SK-N-SH (cell line): ENCODE results near the gene ST6GALNAC5. TPM values are rescaled to one million over a fixed set of nuclear protein-coding genes. Genes with fewer than 3 reads are reported as not detected.

Experiments used
- CTCF ChIA-PET: fragments of 300-600, 350-600 bp; formaldehyde crosslinking; extraction: SDS; loops from one replicate; lab custom pipeline; 2021; lab: Yijun Ruan, JAX
- POLR2A ChIA-PET: fragments of 350-600 bp; sonication (Branson Sonifier 250); formaldehyde crosslinking; extraction: SDS; loops from one replicate; lab custom pipeline; 2020; ENCODE audit warnings: antibody characterized with exemption, inconsistent platforms; lab: Yijun Ruan, JAX
- DNase-seq: peaks from one replicate; pipeline ENCODE4 v3.0.0; 2012
- H2AFZ ChIP-seq: fragments of 200-600 bp; sonication (generic); 2 replicates; pipeline ENCODE4 v1.8.1; 2016; ENCODE audit warnings: antibody characterized with exemption, mild to moderate bottlenecking, low read depth
- H3F3A ChIP-seq: fragments of 200-600 bp; sonication (generic); replicated peaks from 2 replicates; pipeline ENCODE3; 2016; ENCODE audit warnings: antibody characterized with exemption, mild to moderate bottlenecking; ENCODE audit not compliant: insufficient read depth
- H3K27ac ChIP-seq, 2 experiments: fragments of 200-500 bp in 1 of 2; fragments of 200-600 bp in 1 of 2; sonication (Bioruptor generic) in 1 of 2; sonication (generic), shearing (Covaris generic) in 1 of 2; 2 replicates each; pipeline versions ENCODE4 v1.5.1 to v1.6.1; 2014 to 2016; ENCODE audit warnings: low read depth in 2 of 2, inconsistent platforms in 1 of 2, low read length in 1 of 2, mild to moderate bottlenecking in 1 of 2, mixed read lengths in 1 of 2
- H3K27me3 ChIP-seq: fragments of 200-600 bp; sonication (generic), shearing (Covaris generic); 2 replicates; pipeline ENCODE4 v1.6.1; 2016; ENCODE audit warnings: mixed run types; ENCODE audit not compliant: insufficient read depth
- H3K36me3 ChIP-seq, 2 experiments: fragments of 200-500 bp in 1 of 2; fragments of 200-600 bp in 1 of 2; sonication (Bioruptor generic) in 1 of 2; sonication (generic) in 1 of 2; replicated peaks in 1 of 2; 2 replicates each; pipeline versions ENCODE3 to v1.5.1; 2014 to 2016; ENCODE audit warnings: low read length in 1 of 2, mild to moderate bottlenecking in 1 of 2; ENCODE audit not compliant: insufficient read depth in 2 of 2, control insufficient read depth in 1 of 2
- H3K4me1 ChIP-seq, 2 experiments: fragments of 200-500 bp in 1 of 2; fragments of 200-600 bp in 1 of 2; sonication (Bioruptor generic) in 1 of 2; sonication (generic), shearing (Covaris generic) in 1 of 2; 2 replicates each; pipeline versions ENCODE4 v1.5.1 to v1.6.1; 2014 to 2016; ENCODE audit warnings: low read depth in 1 of 2, low read length in 1 of 2, mixed run types in 1 of 2; ENCODE audit not compliant: insufficient read depth in 2 of 2, control insufficient read depth in 1 of 2
- H3K4me2 ChIP-seq: fragments of 200-600 bp; sonication (generic), shearing (Covaris generic); 2 replicates; pipeline ENCODE4 v1.6.1; 2017; ENCODE audit warnings: mixed run types
- H3K4me3 ChIP-seq, 2 experiments: fragments of 200-500 bp in 1 of 2; fragments of 200-600 bp in 1 of 2; sonication (Bioruptor generic) in 1 of 2; sonication (generic), shearing (Covaris generic) in 1 of 2; 2 replicates each; pipeline versions ENCODE4 v1.5.1 to v1.8.1; 2014 to 2016; ENCODE audit warnings: low read depth in 2 of 2, inconsistent platforms in 1 of 2, low read length in 1 of 2, mild to moderate bottlenecking in 1 of 2, mixed read lengths in 1 of 2, moderate library complexity in 1 of 2
- H3K79me2 ChIP-seq: fragments of 200-600 bp; sonication (generic); 2 replicates; pipeline ENCODE4 v1.8.1; 2017; ENCODE audit warnings: mild to moderate bottlenecking; ENCODE audit not compliant: insufficient read depth
- H3K9ac ChIP-seq: fragments of 200-600 bp; sonication (generic); 2 replicates; pipeline ENCODE4 v1.6.1; 2017; ENCODE audit warnings: mixed run types
- H3K9me2 ChIP-seq: fragments of 200-600 bp; sonication (generic); 2 replicates; pipeline ENCODE4 v1.6.1; 2017; ENCODE audit warnings: mixed run types
- H3K9me3 ChIP-seq: fragments of 200-600 bp; sonication (generic); 2 replicates; pipeline ENCODE4 v1.6.1; 2017; ENCODE audit warnings: mixed run types, mild to moderate bottlenecking, moderate library complexity
- H4K20me1 ChIP-seq: fragments of 200-600 bp; sonication (generic); 2 replicates; pipeline ENCODE4 v1.6.1; 2017; ENCODE audit warnings: mild to moderate bottlenecking, mixed run types; ENCODE audit not compliant: insufficient read depth
- CHD2 ChIP-seq: fragments of 150-350 bp; IDR thresholded peaks from 2 replicates; pipeline ENCODE4 v1.6.1; 2018; ENCODE audit warnings: low read length; ENCODE audit not compliant: partially characterized antibody
- CTCF ChIP-seq: fragments of 200-600 bp; sonication (generic); IDR thresholded peaks from 2 replicates; pipeline ENCODE4 v1.6.1; 2017; ENCODE audit warnings: antibody characterized with exemption, mild to moderate bottlenecking, moderate library complexity
- ELF1 ChIP-seq: IDR thresholded peaks from 2 replicates; pipeline ENCODE4 v1.4.0; 2012
- FOSL2 ChIP-seq: IDR thresholded peaks from 2 replicates; pipeline ENCODE4 v1.4.0; 2012; ENCODE audit warnings: low read depth, mild to moderate bottlenecking, moderate library complexity, borderline replicate concordance
- GABPA ChIP-seq: IDR thresholded peaks from 2 replicates; pipeline ENCODE4 v1.4.0; 2012; ENCODE audit warnings: low read depth, mild to moderate bottlenecking
- IRF3 ChIP-seq: fragments of 150-350 bp; IDR thresholded peaks from 2 replicates; pipeline ENCODE4 v1.6.1; 2016; ENCODE audit warnings: mild to moderate bottlenecking, low read depth, low read length
- JUND ChIP-seq: IDR thresholded peaks from 2 replicates; pipeline ENCODE4 v1.4.0; 2012
- MXI1 ChIP-seq: IDR thresholded peaks from 2 replicates; pipeline ENCODE4 v1.6.1; 2012; ENCODE audit warnings: mild to moderate bottlenecking, low read depth, low read length, improper control_type of control experiment
- NFIC ChIP-seq: IDR thresholded peaks from 2 replicates; pipeline ENCODE4 v1.4.0; 2012; ENCODE audit warnings: borderline replicate concordance
- NRF1 ChIP-seq: IDR thresholded peaks from 2 replicates; pipeline ENCODE4 v1.6.1; 2012; ENCODE audit warnings: low read depth, mild to moderate bottlenecking, low read length
- PBX3 ChIP-seq: IDR thresholded peaks from 2 replicates; pipeline ENCODE4; 2012
- POLR2AphosphoS5 ChIP-seq: IDR thresholded peaks from 2 replicates; pipeline ENCODE4 v1.6.1; 2012; ENCODE audit warnings: low read depth, low read length
- RAD21 ChIP-seq: IDR thresholded peaks from 2 replicates; pipeline ENCODE4 v1.6.1; 2012; ENCODE audit warnings: mild to moderate bottlenecking, low read length
- RCOR1 ChIP-seq: fragments of 150-350 bp; IDR thresholded peaks from 2 replicates; pipeline ENCODE4 v1.6.1; 2017; ENCODE audit warnings: antibody characterized with exemption, low read length
- REST ChIP-seq: IDR thresholded peaks from 2 replicates; pipeline ENCODE4 v1.6.1; 2012; ENCODE audit warnings: mild to moderate bottlenecking, low read depth, low read length, moderate library complexity
- RFX5 ChIP-seq: IDR thresholded peaks from 2 replicates; pipeline ENCODE4 v1.6.1; 2012; ENCODE audit warnings: mild to moderate bottlenecking, improper control_type of control experiment, low read length
- SIN3A ChIP-seq: IDR thresholded peaks from 2 replicates; pipeline ENCODE4 v1.6.1; 2012; ENCODE audit warnings: low read depth, mild to moderate bottlenecking, low read length, moderate library complexity, borderline replicate concordance
- TAF1 ChIP-seq: IDR thresholded peaks from 2 replicates; pipeline ENCODE4 v1.6.1; 2012; ENCODE audit warnings: low read depth, mild to moderate bottlenecking, low read length, moderate library complexity, borderline replicate concordance
- TCF12 ChIP-seq: IDR thresholded peaks from 2 replicates; pipeline ENCODE4 v1.4.0; 2012
- TEAD4 ChIP-seq: IDR thresholded peaks from 2 replicates; pipeline ENCODE4 v1.4.0; 2012; ENCODE audit warnings: mild to moderate bottlenecking, borderline replicate concordance; ENCODE audit not compliant: insufficient read depth
- ZBTB33 ChIP-seq: IDR thresholded peaks from 2 replicates; pipeline ENCODE4 v1.4.0; 2012; ENCODE audit warnings: low read depth, borderline replicate concordance
- WGBS: methylation state at CpG from one replicate; pipeline ENCODE4 v1.1.6; 2017; ENCODE audit warnings: low lambda C conversion rate; 5-methylcytosine and 5-hydroxymethylcytosine counted together
- polyA plus RNA-seq, 3 experiments: library from polyadenylated mRNA; depleted of rRNA; stranded (reverse); fragments of >200 nt; gene quantifications; 2 replicates each; pipeline ENCODE4 v1.2.3, GENCODE V29; 2012

Gene ST6GALNAC5
- polyA plus RNA-seq, 1 of the 3 experiments (the other 2 are of a cell fraction) = 10.6 TPM

GRCh38 chr1:77026640-77027039, 159.4 kb downstream of the ST6GALNAC5 start:
- Histone ChIP-seq H3K4me2 (no peak overlapping the region), H3K27me3 (no peaks in the 10 kb centered on the region), H3K9me3 (no peaks in the 10 kb centered on the region)
- DNase-seq = no peak
- TF ChIP-seq REST (no peak), MXI1 (no peak), IRF3 (no peak), NRF1 (no peak), ELF1 (no peak), SIN3A (no peak), RFX5 (no peak), TAF1 (no peak), TCF12 (no peak)
- TF ChIP-seq, all 33 proteins: peak for 0
- 100% methylated on average over 1 of the region's 1 CpG for WGBS
- CTCF ChIA-PET = no interaction called here
- H3K4me1 ChIP-seq = no peaks in the 10 kb centered on the region
- H3K9me2 ChIP-seq = no peaks in the 10 kb centered on the region
- H3K27ac ChIP-seq = no peak overlapping the region
- no peaks in the 10 kb centered on the region for H3K79me2 ChIP-seq
- no peak overlapping the region for H3K9ac ChIP-seq
- no peaks in the 10 kb centered on the region for H4K20me1 ChIP-seq
- no peaks in the 10 kb centered on the region for H3K36me3 ChIP-seq
- POLR2A ChIA-PET = no interaction called here
- H3K4me3 ChIP-seq = no peak overlapping the region
- H2AFZ ChIP-seq = no peak overlapping the region
- no peaks in the 10 kb centered on the region for H3F3A ChIP-seq

- ChIA-PET CTCF (no interaction called here), POLR2A (no interaction called here)
- no peak for DNase-seq
- Histone ChIP-seq H3K27me3 (no peaks in the 10 kb centered on the region), H3K9me2 (no peaks in the 10 kb centered on the region), H4K20me1 (no peaks in the 10 kb centered on the region), H3K9me3 (no peaks in the 10 kb centered on the region), H2AFZ (no peak overlapping the region), H3K27ac (no peak overlapping the region), H3K36me3 (no peaks in the 10 kb centered on the region), H3K79me2 (no peaks in the 10 kb centered on the region), H3F3A (no peaks in the 10 kb centered on the region), H3K4me3 (no peak overlapping the region), H3K9ac (no peak overlapping the region), H3K4me1 (no peaks in the 10 kb centered on the region), H3K4me2 (no peak overlapping the region)
- 10% methylated on average over 1 of the region's 1 CpG for WGBS
- no peak for TF ChIP-seq GABPA
- no peak for TF ChIP-seq POLR2AphosphoS5
- TF ChIP-seq PBX3 = no peak
- TF ChIP-seq NRF1 = no peak
- TF ChIP-seq TEAD4 = no peak
- no peak for TF ChIP-seq ZBTB33
- TF ChIP-seq NFIC = no peak
- no peak for TF ChIP-seq RCOR1
- TF ChIP-seq CHD2 = no peak
- no peak for TF ChIP-seq RAD21
- TF ChIP-seq RFX5 = no peak
- TF ChIP-seq FOSL2 = no peak
- no peak for TF ChIP-seq JUND
- TF ChIP-seq SIN3A = no peak
- TF ChIP-seq CTCF = no peak
Observed at GRCh38 chr1:77027847-77028246, 160.6 kb downstream of the ST6GALNAC5 start.
